Endodermal cell (in vitro differentiated cells): ENCODE measurements around the gene RAB20. TPM values are rescaled to one million over a fixed set of nuclear protein-coding genes. Genes with fewer than 3 reads are reported as not detected.

Source experiments
- DNase-seq: peaks from one replicate; pipeline ENCODE4 v3.0.0-alpha.2; 2017
- H3K27ac ChIP-seq: 2 replicates; pipeline ENCODE4 v1.5.1; 2013; ENCODE audit warnings: mild to moderate bottlenecking, low read depth, low read length, moderate library complexity
- H3K27me3 ChIP-seq: 2 replicates; pipeline ENCODE4 v1.6.1; 2013; ENCODE audit warnings: mild to moderate bottlenecking, low read length, moderate library complexity; ENCODE audit not compliant: insufficient read depth, control insufficient read depth, poor library complexity, severe bottlenecking
- H3K36me3 ChIP-seq: 2 replicates; pipeline ENCODE4 v1.7.0; 2013; ENCODE audit warnings: mild to moderate bottlenecking, low read length, moderate library complexity; ENCODE audit not compliant: control insufficient read depth, insufficient read depth
- H3K4me1 ChIP-seq: one replicate; pipeline ENCODE4 v1.7.0; 2013; ENCODE audit warnings: low read length; ENCODE audit not compliant: control insufficient read depth, insufficient read depth
- H3K4me3 ChIP-seq: 2 replicates; pipeline ENCODE4 v1.5.1; 2013; ENCODE audit warnings: mild to moderate bottlenecking, low read length, moderate library complexity
- H3K9ac ChIP-seq: 2 replicates; pipeline ENCODE4 v1.6.1; 2013; ENCODE audit warnings: mild to moderate bottlenecking, low read length, moderate library complexity; ENCODE audit not compliant: poor library complexity, severe bottlenecking; ENCODE audit errors: extremely low read depth
- H3K9me3 ChIP-seq: 2 replicates; pipeline ENCODE4 v1.6.1; 2013; ENCODE audit warnings: mild to moderate bottlenecking, low read length, moderate library complexity; ENCODE audit not compliant: control insufficient read depth
- H3K27ac Mint-ChIP-seq: 2 replicates; pipeline ENCODE4 v1.8.0; 2020; ENCODE audit warnings: mixed read lengths
- H3K27me3 Mint-ChIP-seq: 2 replicates; pipeline ENCODE4 v1.8.0; 2021; ENCODE audit warnings: mild to moderate bottlenecking, mixed read lengths; ENCODE audit not compliant: insufficient read depth
- H3K36me3 Mint-ChIP-seq: 2 replicates; pipeline ENCODE4 v1.8.0; 2020; ENCODE audit warnings: low read depth, mixed read lengths
- H3K4me1 Mint-ChIP-seq: 2 replicates; pipeline ENCODE4 v1.8.0; 2020; ENCODE audit warnings: mixed read lengths
- H3K4me3 Mint-ChIP-seq: 2 replicates; pipeline ENCODE4 v1.8.0; 2020; ENCODE audit warnings: mild to moderate bottlenecking, moderate library complexity, mixed read lengths
- H3K9me3 Mint-ChIP-seq: 2 replicates; pipeline ENCODE4 v1.8.0; 2020; ENCODE audit warnings: mild to moderate bottlenecking, mixed read lengths
- CTCF ChIP-seq: fragments of 200-600 bp; sonication (generic); conservative IDR thresholded peaks from 2 replicates; pipeline ENCODE4 v1.5.0; 2021; ENCODE audit warnings: antibody characterized with exemption, mild to moderate bottlenecking
- WGBS, 2 experiments: methylation state at CpG; one replicate each; pipeline versions ENCODE4 v1.1.5 to v1.1.7; 2013; ENCODE audit warnings: missing lambda C conversion rate in 2 of 2, mixed read lengths in 1 of 2; ENCODE audit not compliant: insufficient coverage in 1 of 2, insufficient read length in 1 of 2; 5-methylcytosine and 5-hydroxymethylcytosine counted together
- total RNA-seq, 2 donors: library from RNA; stranded (reverse); fragmentation: NEBNext Ultra II Directional in 1 of 2; extraction: Animal tissue kit (Norgen Biotek cat#: 25700) in 1 of 2; gene quantifications; 2 replicates in 1 of 2; 3 replicates in 1 of 2; pipeline ENCODE4 v1.2.1, GENCODE V29; 2021

The RAB20 gene
- total RNA-seq, 2 donors from 2014 or later: 12.6 to 14.2 TPM

- H3K9me3 Mint-ChIP-seq: no peaks in the 10 kb centered on the region
- H3K4me3 ChIP-seq: no peak overlapping the region
- no peaks in the 10 kb centered on the region for H3K4me1 ChIP-seq
- no peak for TF ChIP-seq CTCF
- 90 to 92% methylated on average over 8 to 12 of the region's 12 CpGs for WGBS, 2 experiments
- no peak overlapping the region for H3K27ac ChIP-seq
- H3K36me3 Mint-ChIP-seq: peaks cover 37% of the 10 kb centered on the region
- H3K36me3 ChIP-seq: peaks cover 37% of the 10 kb centered on the region
- no peaks in the 10 kb centered on the region for H3K27me3 Mint-ChIP-seq
- H3K9ac ChIP-seq: no peak overlapping the region
- DNase-seq: no peak
- no peak overlapping the region for H3K4me3 Mint-ChIP-seq
- H3K27me3 ChIP-seq: no peaks in the 10 kb centered on the region
- H3K27ac Mint-ChIP-seq: no peak overlapping the region
- H3K4me1 Mint-ChIP-seq: no peaks in the 10 kb centered on the region
- H3K9me3 ChIP-seq: no peaks in the 10 kb centered on the region
Measured at GRCh38 chr13:110516500-110516899, 45.0 kb downstream of the RAB20 start.

- WGBS, 2 experiments: 94 to 99% methylated on average over 13 to 17 of the region's 17 CpGs
- Histone ChIP-seq H3K9ac (no peak overlapping the region), H3K27me3 (no peaks in the 10 kb centered on the region), H3K36me3 (peaks cover 75% of the 10 kb centered on the region), H3K27ac (no peak overlapping the region), H3K4me3 (no peak overlapping the region), H3K4me1 (no peaks in the 10 kb centered on the region), H3K9me3 (no peaks in the 10 kb centered on the region)
- no peak for DNase-seq
- Mint-ChIP-seq H3K27ac (no peak overlapping the region), H3K9me3 (no peaks in the 10 kb centered on the region), H3K4me1 (no peaks in the 10 kb centered on the region), H3K27me3 (no peaks in the 10 kb centered on the region), H3K36me3 (peaks cover 69% of the 10 kb centered on the region), H3K4me3 (no peak overlapping the region)
- TF ChIP-seq CTCF: no peak
Measured at GRCh38 chr13:110512198-110512740, 49.3 kb downstream of the RAB20 start.

GRCh38 chr13:110511509-110512181 lies 49.9 kb downstream of the RAB20 start:
- H3K27ac Mint-ChIP-seq: no peak overlapping the region

More at GRCh38 chr13:110511509-110512181, 49.9 kb downstream of the RAB20 start:
- H3K4me1 Mint-ChIP-seq: no peaks in the 10 kb centered on the region
- TF ChIP-seq CTCF: peak; percentile 38
- H3K36me3 Mint-ChIP-seq: peaks cover 75% of the 10 kb centered on the region
- no peaks in the 10 kb centered on the region for H3K9me3 Mint-ChIP-seq
- Histone ChIP-seq H3K36me3 (peaks cover 81% of the 10 kb centered on the region), H3K9me3 (no peaks in the 10 kb centered on the region), H3K4me1 (no peaks in the 10 kb centered on the region), H3K9ac (no peak overlapping the region), H3K27ac (no peak overlapping the region), H3K27me3 (no peaks in the 10 kb centered on the region), H3K4me3 (no peak overlapping the region)
- WGBS, 2 experiments: 95 to 97% methylated on average over 28 to 31 of the region's 31 CpGs
- no peak for DNase-seq
- no peak overlapping the region for H3K4me3 Mint-ChIP-seq
- H3K27me3 Mint-ChIP-seq: no peaks in the 10 kb centered on the region
